ENCODE data around the gene ERICH6.
A peak's percentile ranks its signal among the peaks of the same experiment; 100 is the strongest.
"Not testable (repeated sequence)": the region's sequence is repeated elsewhere in the genome, so short reads cannot be mapped to it uniquely, and the experiment has no call there.

Gene ERICH6

GRCh38 chr3:150681057-150681456, 22.7 kb downstream of the ERICH6 start:
- DNase-seq = no peak

- no peak for DNase-seq
Measured at GRCh38 chr3:150680562-150680961, 23.2 kb downstream of the ERICH6 start.

- no peak for DNase-seq
Measured at GRCh38 chr3:150675587-150675986, 28.1 kb downstream of the ERICH6 start.

- DNase-seq = no peak
Measured at GRCh38 chr3:150673966-150674365, 29.8 kb downstream of the ERICH6 start.

GRCh38 chr3:150666167-150666566, 37.6 kb downstream of the ERICH6 start:
- DNase-seq = no peak

- no peak for DNase-seq
Measured at GRCh38 chr3:150663461-150663860, 40.3 kb downstream of the ERICH6 start.

- DNase-seq = no peak
Measured at GRCh38 chr3:150662410-150663200, 41.1 kb downstream of the ERICH6 start.

GRCh38 chr3:150656316-150656715, 47.4 kb downstream of the ERICH6 start:
- DNase-seq = no peak

GRCh38 chr3:150653110-150653561, 50.6 kb downstream of the ERICH6 start:
- DNase-seq = no peak

GRCh38 chr3:150640256-150640655, 63.5 kb downstream of the ERICH6 start:
- no peak for DNase-seq

- no peak for DNase-seq
Measured at GRCh38 chr3:150639262-150639661, 64.5 kb downstream of the ERICH6 start.

- DNase-seq = no peak
Measured at GRCh38 chr3:150636258-150636657, 67.5 kb downstream of the ERICH6 start.

GRCh38 chr3:150635526-150635925, 68.2 kb downstream of the ERICH6 start:
- no peak for DNase-seq

GRCh38 chr3:150635076-150635475, 68.6 kb downstream of the ERICH6 start:
- peak; percentile 13 for DNase-seq

- no peak for DNase-seq
Measured at GRCh38 chr3:150631515-150632221, 72.1 kb downstream of the ERICH6 start.

- DNase-seq = no peak
Measured at GRCh38 chr3:150627557-150627956, 76.2 kb downstream of the ERICH6 start.

- DNase-seq = no peak
Measured at GRCh38 chr3:150626148-150626930, 77.4 kb downstream of the ERICH6 start.

- DNase-seq = no peak
Measured at GRCh38 chr3:150623945-150624344, 79.8 kb downstream of the ERICH6 start.

GRCh38 chr3:150622955-150623354, 80.8 kb downstream of the ERICH6 start:
- not testable (repeated sequence) for DNase-seq

- no peak for DNase-seq
Measured at GRCh38 chr3:150620002-150620689, 83.6 kb downstream of the ERICH6 start.

- DNase-seq = no peak
Measured at GRCh38 chr3:150613709-150614480, 89.8 kb downstream of the ERICH6 start.

- DNase-seq = no peak
Measured at GRCh38 chr3:150613034-150613433, 90.7 kb downstream of the ERICH6 start.
